ENCODE measurements around the gene SMIM20.

Gene SMIM20

GRCh38 chr4:25928379-25929297 lies 14.6 kb downstream of the SMIM20 start:
- DNase-seq = no peak

GRCh38 chr4:25929298-25929686 lies 15.3 kb downstream of the SMIM20 start:
- DNase-seq = no peak

GRCh38 chr4:25930731-25931354 lies 16.8 kb downstream of the SMIM20 start:
- DNase-seq = no peak

GRCh38 chr4:25936696-25937095 lies 22.7 kb downstream of the SMIM20 start:
- no peak for DNase-seq

- DNase-seq = no peak
Observed at GRCh38 chr4:25937801-25938200, 23.8 kb downstream of the SMIM20 start.

GRCh38 chr4:25938366-25938765 lies 24.3 kb downstream of the SMIM20 start:
- no peak for DNase-seq

- no peak for DNase-seq
Observed at GRCh38 chr4:25938787-25939186, 24.8 kb downstream of the SMIM20 start.

GRCh38 chr4:25939330-25939729 lies 25.3 kb downstream of the SMIM20 start:
- DNase-seq = no peak

GRCh38 chr4:25941457-25942221 lies 27.6 kb downstream of the SMIM20 start:
- DNase-seq = no peak

- no peak for DNase-seq
Observed at GRCh38 chr4:25943312-25943711, 29.3 kb downstream of the SMIM20 start.

- DNase-seq = no peak
Observed at GRCh38 chr4:25943805-25944204, 29.8 kb downstream of the SMIM20 start.

GRCh38 chr4:25948051-25948450 lies 34.0 kb downstream of the SMIM20 start:
- no peak for DNase-seq

GRCh38 chr4:25949173-25949748 lies 35.2 kb downstream of the SMIM20 start:
- DNase-seq = no peak

GRCh38 chr4:25949994-25950393 lies 36.0 kb downstream of the SMIM20 start:
- DNase-seq = no peak

- DNase-seq = no peak
Observed at GRCh38 chr4:25950461-25951389, 36.7 kb downstream of the SMIM20 start.

GRCh38 chr4:25951390-25951952 lies 37.5 kb downstream of the SMIM20 start:
- no peak for DNase-seq

GRCh38 chr4:25953740-25954139 lies 39.7 kb downstream of the SMIM20 start:
- DNase-seq = no peak

GRCh38 chr4:25954293-25954904 lies 40.4 kb downstream of the SMIM20 start:
- DNase-seq = no peak

- no peak for DNase-seq
Observed at GRCh38 chr4:25955705-25956104, 41.7 kb downstream of the SMIM20 start.

- DNase-seq = no peak
Observed at GRCh38 chr4:25956260-25956659, 42.2 kb downstream of the SMIM20 start.

GRCh38 chr4:25958110-25958509 lies 44.1 kb downstream of the SMIM20 start:
- DNase-seq = no peak

Data from CD4-positive, alpha-beta T cell treated with Interleukin-1 beta for 1 hour (primary cell).